Kidney (tissue), 14 donors: ENCODE results near the gene TMEM30B. TPM values are rescaled to one million over a fixed set of nuclear protein-coding genes. Genes with fewer than 3 reads are reported as not detected.

ENCODE experiments used
- DNase-seq, 5 donors: peaks; one replicate each; pipeline ENCODE4 v3.0.0-alpha.2; 2013 to 2020
- FAIRE-seq: peaks from 2 replicates; lab custom pipeline; 2012; peaks lifted over from hg19 to GRCh38; lab: Jason Lieb, UNC
- H3K27ac ChIP-seq, 2 donors: one replicate each; pipeline ENCODE4 v1.7.0; 2013; ENCODE audit warnings: low read depth in 2 of 2, low read length in 2 of 2, inconsistent platforms in 1 of 2
- H3K27me3 ChIP-seq: one replicate; pipeline ENCODE4 v1.7.1; 2013; ENCODE audit warnings: low read length, inconsistent platforms; ENCODE audit not compliant: control insufficient read depth, insufficient read depth
- H3K36me3 ChIP-seq, 3 donors: one replicate each; pipeline versions ENCODE4 v1.7.0 to v1.7.1; 2013; ENCODE audit warnings: low read length in 3 of 3, control low read depth in 1 of 3, inconsistent platforms in 1 of 3; ENCODE audit not compliant: insufficient read depth in 3 of 3, control insufficient read depth in 2 of 3
- H3K4me1 ChIP-seq, 3 donors: one replicate each; pipeline versions ENCODE4 v1.7.0 to v1.7.1; 2013; ENCODE audit warnings: low read length in 3 of 3, inconsistent platforms in 1 of 3, low read depth in 1 of 3; ENCODE audit not compliant: control insufficient read depth in 2 of 3, insufficient read depth in 2 of 3
- H3K4me3 ChIP-seq, 3 donors: one replicate each; pipeline versions ENCODE4 v1.7.0 to v1.8.1; 2013; ENCODE audit warnings: low read length in 3 of 3, control low read depth in 1 of 3, inconsistent platforms in 1 of 3
- H3K9ac ChIP-seq, 3 donors: one replicate each; pipeline versions ENCODE4 v1.7.0 to v1.7.1; 2013; ENCODE audit warnings: low read length in 3 of 3, control low read depth in 1 of 3, inconsistent platforms in 1 of 3
- H3K9me3 ChIP-seq, 3 donors: one replicate each; pipeline versions ENCODE4 v1.7.0 to v1.7.1; 2013; ENCODE audit warnings: low read length in 3 of 3, control low read depth in 1 of 3, inconsistent platforms in 1 of 3; ENCODE audit not compliant: control insufficient read depth in 2 of 3, insufficient read depth in 1 of 3
- intact Hi-C: fragments of 100-400 bp; cut with DNase I; formaldehyde crosslinking; loops from one replicate; pipeline ENCODE4 v1.11.1; 2022
- polyA plus RNA-seq: library from polyadenylated mRNA; stranded (reverse); fragments of 350-450 nt; fragmentation: Illumina TruSeq; extraction: RNeasy Lipid Tissue Mini Kit (QIAGEN cat#74804); gene quantifications from one replicate; pipeline ENCODE4 v1.2.3, GENCODE V29; 2014; ENCODE audit warnings: low read depth, low replicate concordance; ENCODE audit not compliant: insufficient read depth
- total RNA-seq: library from RNA; stranded (reverse); fragmentation: NEBNext Ultra II Directional; extraction: Animal tissue kit (Norgen Biotek cat#: 25700); gene quantifications from one replicate; pipeline ENCODE4 v1.2.1, GENCODE V29; 2021
- TF ChIP-seq, protein P1 (sequence below): IDR thresholded peaks from 3 replicates; pipeline ENCODE4 v1.5.1; 2012; ENCODE audit warnings: mild to moderate bottlenecking, moderate library complexity, borderline replicate concordance; ENCODE audit not compliant: insufficient read depth; ENCODE audit errors: extremely low read depth
- donor health status: control.
- donor health status: control.
- donor health status: control.
- donor health status: control.
- donor health status: control.
- donor health status: DM: yes; HTN: yes; CAD: no.
- donor health status: Normal renal cell carcinoma (clear cell type).

The TMEM30B gene
- total and polyA plus RNA-seq, 2 donors from 2014 or later, result 9.4 to 20.4 TPM

DNA sequence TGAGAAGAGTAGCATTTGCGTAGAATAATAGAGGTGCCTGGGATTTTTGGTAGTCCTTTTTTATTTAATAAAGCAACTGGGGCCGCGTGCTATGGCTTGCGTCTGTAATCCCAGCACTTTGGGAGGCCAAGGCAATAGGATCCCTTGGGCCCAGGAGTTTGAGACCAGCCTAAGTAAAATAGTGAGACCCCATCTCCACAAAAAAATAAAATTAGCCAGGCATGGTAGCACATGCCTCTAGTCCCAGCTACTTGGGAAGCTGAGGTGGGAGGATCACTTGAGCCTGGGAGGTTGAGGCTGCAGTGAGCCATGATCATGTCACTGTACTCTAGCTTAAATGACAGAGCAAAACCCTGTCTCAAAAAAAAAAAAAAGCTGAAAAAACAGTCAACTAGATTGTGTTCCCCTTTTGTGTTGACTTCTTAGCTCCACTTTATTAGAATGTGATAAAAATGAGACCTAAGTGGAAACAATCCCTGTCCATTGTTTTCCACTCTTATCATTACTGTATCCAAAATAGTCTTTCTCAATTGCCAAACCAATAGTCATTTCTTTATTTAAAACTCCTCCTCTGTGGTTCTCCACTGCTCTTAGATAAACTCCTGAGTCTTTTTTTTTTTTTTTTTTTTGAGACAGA is 47.6 kb upstream of the TMEM30B start:
- Histone ChIP-seq H3K36me3 (no peaks in the 10 kb centered on the region), H3K4me1 (peaks cover 0 to 2% (median 0%) of the 10 kb centered on the region in 3 donors), H3K9ac (no peak overlapping the region), H3K4me3 (no peak overlapping the region), H3K27me3 (no peaks in the 10 kb centered on the region), H3K9me3 (no peaks in the 10 kb centered on the region), H3K27ac (no peak overlapping the region)
- FAIRE-seq (no peak), DNase-seq (no peak)
- intact Hi-C loops, result no loop called here
- TF ChIP-seq, protein P1, sequence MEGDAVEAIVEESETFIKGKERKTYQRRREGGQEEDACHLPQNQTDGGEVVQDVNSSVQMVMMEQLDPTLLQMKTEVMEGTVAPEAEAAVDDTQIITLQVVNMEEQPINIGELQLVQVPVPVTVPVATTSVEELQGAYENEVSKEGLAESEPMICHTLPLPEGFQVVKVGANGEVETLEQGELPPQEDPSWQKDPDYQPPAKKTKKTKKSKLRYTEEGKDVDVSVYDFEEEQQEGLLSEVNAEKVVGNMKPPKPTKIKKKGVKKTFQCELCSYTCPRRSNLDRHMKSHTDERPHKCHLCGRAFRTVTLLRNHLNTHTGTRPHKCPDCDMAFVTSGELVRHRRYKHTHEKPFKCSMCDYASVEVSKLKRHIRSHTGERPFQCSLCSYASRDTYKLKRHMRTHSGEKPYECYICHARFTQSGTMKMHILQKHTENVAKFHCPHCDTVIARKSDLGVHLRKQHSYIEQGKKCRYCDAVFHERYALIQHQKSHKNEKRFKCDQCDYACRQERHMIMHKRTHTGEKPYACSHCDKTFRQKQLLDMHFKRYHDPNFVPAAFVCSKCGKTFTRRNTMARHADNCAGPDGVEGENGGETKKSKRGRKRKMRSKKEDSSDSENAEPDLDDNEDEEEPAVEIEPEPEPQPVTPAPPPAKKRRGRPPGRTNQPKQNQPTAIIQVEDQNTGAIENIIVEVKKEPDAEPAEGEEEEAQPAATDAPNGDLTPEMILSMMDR, result no peak

DNA sequence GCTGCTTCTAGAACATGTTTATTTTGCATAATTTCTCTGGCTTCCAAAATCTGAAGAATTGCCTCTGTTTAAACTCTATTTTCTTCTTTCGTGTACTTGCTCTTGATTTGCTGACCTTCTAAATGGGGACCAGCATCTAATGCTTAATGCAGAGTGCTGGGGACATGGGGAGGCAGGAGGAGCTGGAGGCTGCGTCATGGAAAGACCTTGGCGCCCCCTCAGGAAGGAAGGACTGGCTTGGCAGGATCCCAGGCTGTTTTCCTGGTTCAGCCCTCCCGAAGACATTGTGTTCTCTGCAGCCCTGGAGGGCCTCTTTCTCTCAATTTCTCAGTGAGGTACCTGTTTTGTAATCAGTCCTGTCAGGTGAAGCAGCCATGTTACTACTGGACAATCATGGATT is 45.7 kb upstream of the TMEM30B start:
- intact Hi-C loops, result no loop called here

DNA sequence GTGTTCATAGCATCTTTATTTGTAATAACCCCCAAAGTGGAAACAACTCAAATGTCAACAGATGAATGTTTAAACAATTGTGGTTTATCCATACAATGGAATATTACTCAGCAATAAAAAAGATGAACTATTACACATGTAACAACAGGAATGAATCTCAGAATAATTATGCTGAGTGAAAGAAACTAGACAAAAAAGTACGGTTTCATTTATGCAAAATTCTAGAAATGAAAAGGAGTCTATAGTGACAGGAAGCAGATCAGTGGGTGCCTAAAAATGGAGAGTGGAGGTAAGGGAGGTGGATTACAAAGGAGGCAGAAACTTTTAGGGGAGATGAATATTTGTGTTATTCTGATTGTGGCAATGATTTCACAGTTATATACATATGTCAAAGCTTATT is 45.0 kb upstream of the TMEM30B start:
- intact Hi-C loops, result no loop called here
- Histone ChIP-seq H3K4me3 (no peak overlapping the region), H3K9ac (no peak overlapping the region), H3K9me3 (no peaks in the 10 kb centered on the region), H3K27ac (peak overlapping the region in 1 of 2 donors; percentile 33), H3K27me3 (peaks cover 8% of the 10 kb centered on the region), H3K36me3 (no peaks in the 10 kb centered on the region), H3K4me1 (no peaks in the 10 kb centered on the region)
- DNase-seq (no peak), FAIRE-seq (no peak)
- TF ChIP-seq, protein P1, result no peak

More for the DNA sequence above, 45.7 kb upstream of the TMEM30B start:
- TF ChIP-seq, protein P1, result no peak
- H3K4me3 ChIP-seq, result no peak overlapping the region
- peak overlapping the region in 1 of 2 donors; percentile 56 for H3K27ac ChIP-seq
- FAIRE-seq (no peak), DNase-seq (peak in 4 of 5 donors; percentile 19 to 87 (median 38))
- peaks cover 8% of the 10 kb centered on the region for H3K27me3 ChIP-seq
- no peaks in the 10 kb centered on the region for H3K36me3 ChIP-seq
- peaks cover 0 to under 1% (median 0%) of the 10 kb centered on the region in 3 donors for H3K4me1 ChIP-seq
- no peaks in the 10 kb centered on the region for H3K9me3 ChIP-seq
- no peak overlapping the region for H3K9ac ChIP-seq
